T47D (cell line): ENCODE data around the gene GUCA2A.

ENCODE experiments used
- DNase-seq, 2 experiments: peaks; one replicate each; pipeline versions ENCODE4 v3.0.0 to v3.0.0-alpha.2; 2011 to 2012; ENCODE audit warnings: low read depth in 1 of 2, low spot score in 1 of 2
- JUND ChIP-seq: IDR thresholded peaks from 2 replicates; pipeline ENCODE4 v1.6.1; 2012; ENCODE audit warnings: low read depth
- in situ Hi-C: cut with HindIII; loops from 2 replicates; pipeline ENCODE4 v1.10.0; 2016; ENCODE audit warnings: low sequenced_read_pairs, low pct_unique_long_range_greater_than_20kb

GUCA2A gene

DNA sequence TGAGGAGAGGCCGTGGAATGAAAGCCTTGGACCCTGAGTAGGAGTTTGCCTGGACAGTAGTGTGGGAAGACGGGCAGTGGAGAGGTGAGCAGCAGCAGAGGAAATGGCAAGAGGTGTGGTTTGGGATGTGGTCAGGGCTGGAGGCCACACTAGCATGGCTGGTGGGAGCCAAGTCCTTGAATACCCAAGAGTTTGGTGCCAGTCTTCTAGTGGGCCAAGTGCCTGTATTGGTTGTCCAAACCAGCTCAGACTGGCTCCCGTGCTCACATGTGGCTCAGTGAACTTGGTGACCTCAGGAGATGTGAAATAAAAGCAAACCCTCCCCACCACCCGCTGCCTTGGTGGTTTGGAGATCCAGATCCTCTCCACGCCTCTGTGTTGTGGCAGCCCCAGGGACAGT lies 2.4 kb downstream of the GUCA2A start:
- in situ Hi-C loops, result no loop called here

DNA sequence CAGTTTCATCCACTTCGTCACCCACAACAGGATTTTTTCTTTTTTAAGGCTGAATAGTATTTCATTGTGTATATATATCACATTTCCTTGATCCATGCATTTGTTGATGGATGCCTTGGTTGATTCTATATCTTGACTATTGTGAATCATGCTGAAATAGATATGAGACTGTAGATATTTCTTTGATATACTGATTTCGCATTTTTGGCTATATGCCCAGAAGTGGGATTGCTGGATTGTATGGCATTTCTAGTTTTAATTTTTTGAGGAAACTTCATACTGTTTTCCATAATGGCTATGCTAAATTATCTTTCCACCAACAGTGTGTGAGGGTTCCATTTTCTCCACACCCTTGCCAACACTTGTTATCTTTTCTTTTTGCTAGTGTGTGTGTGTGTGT lies 6.4 kb downstream of the GUCA2A start:
- in situ Hi-C loops, result no loop called here
- no peak for TF ChIP-seq JUND

More for the DNA sequence above, 2.4 kb downstream of the GUCA2A start:
- TF ChIP-seq JUND, result no peak
- no peak for DNase-seq

GRCh38 chr1:42157667-42158066 lies 6.9 kb downstream of the GUCA2A start:
- TF ChIP-seq JUND, result no peak
- in situ Hi-C loops, result no loop called here
- DNase-seq, result no peak

More for the DNA sequence above, 6.4 kb downstream of the GUCA2A start:
- DNase-seq, result no peak

- in situ Hi-C loops, result no loop called here
- DNase-seq, result no peak
- no peak for TF ChIP-seq JUND
Measured at GRCh38 chr1:42155362-42155761, 9.2 kb downstream of the GUCA2A start.

GRCh38 chr1:42154685-42155084 lies 9.9 kb downstream of the GUCA2A start:
- no peak for DNase-seq
- no peak for TF ChIP-seq JUND
- in situ Hi-C loops, result no loop called here

DNA sequence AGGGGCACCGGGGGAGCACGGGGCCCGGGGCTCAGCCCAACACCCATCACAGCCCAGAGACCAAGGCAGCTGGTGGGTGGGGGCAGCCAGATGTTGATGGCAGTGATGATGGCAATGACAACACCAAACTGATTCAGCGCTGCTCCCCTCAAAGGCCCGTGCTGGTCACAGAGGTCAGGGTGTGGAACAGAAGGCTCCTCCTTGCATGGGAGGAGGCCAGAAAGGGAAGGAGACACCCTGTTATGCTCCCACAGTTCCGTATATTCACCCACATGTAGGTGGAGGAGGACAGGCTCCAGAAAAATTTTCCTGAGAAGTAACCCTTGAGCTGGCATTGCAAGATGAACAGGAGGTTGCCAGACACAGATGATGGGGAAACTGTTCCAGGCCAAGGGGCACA lies 10.9 kb downstream of the GUCA2A start:
- no peak for DNase-seq
- TF ChIP-seq JUND, result no peak
- in situ Hi-C loops, result no loop called here

DNA sequence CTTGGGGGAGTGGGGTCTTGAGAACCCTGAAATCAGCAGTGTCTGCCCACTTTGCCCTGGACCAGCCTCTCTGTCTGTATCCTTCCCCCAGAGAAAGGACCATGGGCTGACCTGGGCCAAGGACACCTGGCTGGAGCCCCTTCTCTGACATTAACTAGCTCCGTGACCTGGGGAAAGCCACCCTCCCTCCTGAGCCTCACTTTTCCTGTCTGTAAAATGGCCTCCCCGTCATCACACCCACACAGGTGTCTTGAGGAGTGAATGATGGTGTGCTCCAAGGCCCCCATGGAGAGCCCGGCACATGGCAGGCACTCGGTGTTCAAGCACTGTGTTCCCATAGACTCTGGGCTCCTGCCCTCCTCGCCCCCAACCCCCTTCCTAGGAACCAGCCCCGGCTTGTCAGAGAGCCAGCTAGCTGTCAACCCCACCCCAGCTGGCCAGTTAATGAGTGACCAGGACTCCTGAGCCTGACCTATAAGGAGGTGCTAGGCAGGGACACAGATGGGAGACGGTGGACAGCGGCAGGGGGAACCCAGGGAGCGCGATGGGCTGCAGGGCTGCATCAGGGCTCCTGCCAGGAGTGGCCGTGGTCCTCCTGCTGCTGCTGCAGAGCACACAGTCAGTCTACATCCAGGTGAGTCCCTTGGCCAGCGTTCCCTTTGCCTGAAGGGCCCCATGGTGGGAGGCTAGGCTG lies 11.5 kb downstream of the GUCA2A start, which contains the start of gene GUCA2B:
TSS of gene GUCA2B (plus strand) at position 504 of the 694 bp plus-strand sequence. CDS start at position 545, 41 bp downstream.
- DNase-seq, result no peak
- in situ Hi-C loops, result no loop called here
- no peak for TF ChIP-seq JUND

- peak in 1 of 2 experiments; percentile 56 for DNase-seq
- TF ChIP-seq JUND, result no peak
- in situ Hi-C loops, result no loop called here
Measured at GRCh38 chr1:42152119-42152518, 12.4 kb downstream of the GUCA2A start.

DNA sequence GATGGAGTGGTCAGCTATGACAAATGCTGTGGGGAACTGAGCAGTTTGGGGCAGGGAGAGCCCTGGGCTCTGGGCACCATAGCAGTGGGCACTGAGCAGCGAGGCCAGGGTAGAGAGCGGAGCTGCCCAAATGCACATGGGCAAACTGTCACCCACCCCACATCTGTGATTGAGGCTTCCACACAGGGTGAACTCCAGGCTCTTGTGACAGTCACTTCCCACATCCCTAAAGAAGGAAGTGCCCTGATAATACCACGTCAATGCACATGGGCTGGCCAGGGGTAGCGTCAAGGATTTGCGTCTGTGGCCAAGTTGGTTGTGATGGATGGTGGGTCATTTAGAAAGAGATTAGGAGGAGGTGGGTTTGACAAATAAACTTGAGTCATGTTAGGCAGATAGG lies 13.9 kb downstream of the GUCA2A start:
- in situ Hi-C loops, result no loop called here
- no peak for DNase-seq
- no peak for TF ChIP-seq JUND

DNA sequence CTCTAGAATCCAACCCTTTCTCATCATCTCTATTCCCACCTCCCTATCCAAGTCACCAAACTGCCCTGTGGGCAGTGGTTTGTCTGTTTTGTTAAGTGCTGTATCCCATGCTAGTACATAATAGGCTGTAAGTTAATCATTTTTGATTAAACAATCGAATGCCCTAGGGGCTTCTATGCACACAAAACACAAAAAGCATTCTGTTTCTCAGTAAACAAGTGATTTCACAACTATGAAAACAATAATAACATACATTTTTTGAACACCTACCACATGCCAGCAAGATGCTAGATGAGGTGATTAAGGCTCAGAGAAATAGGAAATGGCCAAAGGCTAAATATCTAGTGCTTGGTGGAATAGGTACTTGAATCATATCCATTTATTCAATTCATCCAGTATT lies 16.4 kb downstream of the GUCA2A start:
- DNase-seq, result peak in 1 of 2 experiments; percentile 33
- in situ Hi-C loops, result no loop called here
- no peak for TF ChIP-seq JUND

GRCh38 chr1:42146626-42147320 lies 17.8 kb downstream of the GUCA2A start:
- in situ Hi-C loops, result no loop called here
- DNase-seq, result peak; percentile 65 to 92

DNA sequence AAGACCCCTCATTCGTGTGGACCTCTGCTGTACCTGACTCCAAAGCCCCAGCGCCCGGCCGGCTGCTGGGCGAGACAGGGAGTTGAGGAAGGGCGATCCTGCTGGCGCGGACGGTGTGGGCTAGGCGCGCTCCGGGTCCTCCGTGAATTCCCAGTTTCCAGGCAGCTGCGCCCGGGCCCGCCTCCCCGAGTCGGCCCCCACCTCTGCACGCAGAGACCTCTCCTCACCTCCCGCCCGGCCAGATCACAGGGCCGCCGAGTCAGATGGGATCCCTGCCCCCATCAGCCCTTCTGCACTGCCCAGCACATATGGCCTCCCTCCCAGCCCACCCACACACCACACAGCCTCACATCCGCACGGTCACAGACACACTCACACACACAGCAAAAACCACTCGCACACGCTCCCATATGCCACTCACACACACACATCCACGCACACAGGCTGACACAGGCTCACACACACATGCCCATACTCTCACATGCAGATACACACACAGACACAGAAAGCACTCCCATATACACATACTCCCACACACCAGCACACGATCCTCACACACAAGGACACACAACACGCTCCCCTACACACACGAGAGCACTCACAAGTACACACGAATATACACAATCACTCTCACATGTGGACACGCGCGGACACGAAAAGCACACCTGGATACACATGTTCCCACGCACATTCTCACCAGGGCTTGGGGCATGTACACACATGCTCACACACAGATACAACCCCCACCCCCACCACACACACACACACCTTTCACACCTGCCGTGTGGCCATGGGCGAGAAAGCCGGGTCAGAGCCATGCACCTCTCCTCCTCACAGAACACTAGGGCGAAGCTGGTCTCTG lies 18.6 kb downstream of the GUCA2A start:
- in situ Hi-C loops, result no loop called here
- no peak for TF ChIP-seq JUND
- DNase-seq, result no peak

More at GRCh38 chr1:42146626-42147320, 17.8 kb downstream of the GUCA2A start:
- TF ChIP-seq JUND, result no peak

DNA sequence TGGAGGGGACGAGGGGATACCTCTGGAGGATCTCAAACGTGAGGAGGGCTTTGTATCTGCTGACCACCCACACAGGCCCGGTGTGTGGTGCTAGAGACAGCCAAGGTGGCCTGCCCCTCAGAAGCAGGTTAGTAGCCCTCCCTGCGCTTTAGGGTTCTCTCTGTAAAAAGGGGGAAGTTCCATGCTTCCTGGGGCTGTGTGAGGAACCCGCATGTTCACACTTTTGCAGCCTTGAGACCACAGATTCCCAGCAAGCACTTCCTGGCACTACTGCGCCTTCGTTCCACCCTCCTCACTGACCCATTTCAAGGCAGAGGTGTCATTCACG lies 19.2 kb downstream of the GUCA2A start:
- no peak for DNase-seq
- in situ Hi-C loops, result no loop called here
- no peak for TF ChIP-seq JUND
